Sigmoid colon (tissue), 7 donors: ENCODE data around the gene SGSM2. TPM values are rescaled to one million over a fixed set of nuclear protein-coding genes. Genes with fewer than 3 reads are reported as not detected.
"Not testable (repeated sequence)": the region's sequence is repeated elsewhere in the genome, so short reads cannot be mapped to it uniquely, and the experiment has no call there.

Experiments
- DNase-seq: peaks from one replicate; pipeline ENCODE4 v3.0.0-alpha.2; 2019
- H3K27ac ChIP-seq, 4 donors: fragments of 200-600 bp; sonication (generic); one replicate each; pipeline ENCODE4 v1.5.1; 2016 to 2019; ENCODE audit warnings: mild to moderate bottlenecking in 1 of 4
- H3K27me3 ChIP-seq, 3 donors: fragments of 200-600 bp; sonication (generic); one replicate each; pipeline ENCODE4 v1.5.1; 2019; ENCODE audit warnings: mild to moderate bottlenecking in 1 of 3
- H3K36me3 ChIP-seq, 4 donors: fragments of 200-600 bp; sonication (generic); one replicate each; pipeline ENCODE4 v1.5.1; 2016 to 2019
- H3K4me1 ChIP-seq, 4 donors: fragments of 200-600 bp; sonication (generic); one replicate each; pipeline ENCODE4 v1.5.1; 2017 to 2019
- H3K4me3 ChIP-seq, 4 donors: fragments of 200-600 bp; sonication (generic); one replicate each; pipeline ENCODE4 v1.5.1; 2017 to 2019; ENCODE audit warnings: mild to moderate bottlenecking in 2 of 4, moderate library complexity in 1 of 4
- H3K9me3 ChIP-seq, 4 donors: fragments of 200-600 bp in 3 of 4; sonication (generic) in 3 of 4; one replicate each; pipeline versions ENCODE4 v1.5.1 to v1.6.1; 2013 to 2019
- CTCF ChIP-seq, 4 experiments: fragments of 450-650 bp in 3 of 4; fragments of 200-600 bp in 1 of 4; IDR thresholded peaks; one replicate each; pipeline ENCODE4 v1.5.1; 2016 to 2019; ENCODE audit warnings: antibody characterized with exemption in 4 of 4, mild to moderate bottlenecking in 3 of 4, moderate library complexity in 2 of 4
- EP300 ChIP-seq, 4 donors: sonication (generic); formaldehyde crosslinking; IDR thresholded peaks; one replicate each; pipeline ENCODE4 v1.6.1; 2017; ENCODE audit warnings: antibody characterized with exemption in 4 of 4
- POLR2A ChIP-seq, 2 donors: fragments of 450-650 bp; IDR thresholded peaks; one replicate each; pipeline ENCODE4 v1.6.1; 2016; ENCODE audit warnings: antibody characterized with exemption in 2 of 2, mild to moderate bottlenecking in 2 of 2, moderate library complexity in 2 of 2
- POLR2AphosphoS5 ChIP-seq, 4 donors: sonication (generic); formaldehyde crosslinking; IDR thresholded peaks; one replicate each; pipeline ENCODE4 v1.6.1; 2017; ENCODE audit warnings: antibody characterized with exemption in 4 of 4
- WGBS, 2 donors: extraction: QIAGEN DNeasy Blood & Tissue Kit; methylation state at CpG; one replicate each; pipeline ENCODE4 v1.1.7; 2013; 5-methylcytosine and 5-hydroxymethylcytosine counted together
- intact Hi-C: fragments of 100-400 bp; cut with DNase I; formaldehyde crosslinking; loops from one replicate; pipeline ENCODE4 v1.15.1; 2023
- polyA plus RNA-seq, 3 donors: library from polyadenylated mRNA; stranded (reverse); fragments of 200-250 nt; gene quantifications; one replicate each; pipeline ENCODE4 v1.2.3, GENCODE V29; 2013
- total RNA-seq, 4 donors: library from RNA; depleted of rRNA; stranded (reverse); fragments of >200 nt; gene quantifications; one replicate each; pipeline ENCODE4 v1.1.0, GENCODE V29; 2016
- donor health status: healthy with polysubstance abuse.
- donor health status: Bipolar disorder and iron deficiency.
- donor health status: healthy.

Gene SGSM2
- total and polyA plus RNA-seq, 7 donors = 6.2 to 79.8 (median 43.9) TPM

DNA sequence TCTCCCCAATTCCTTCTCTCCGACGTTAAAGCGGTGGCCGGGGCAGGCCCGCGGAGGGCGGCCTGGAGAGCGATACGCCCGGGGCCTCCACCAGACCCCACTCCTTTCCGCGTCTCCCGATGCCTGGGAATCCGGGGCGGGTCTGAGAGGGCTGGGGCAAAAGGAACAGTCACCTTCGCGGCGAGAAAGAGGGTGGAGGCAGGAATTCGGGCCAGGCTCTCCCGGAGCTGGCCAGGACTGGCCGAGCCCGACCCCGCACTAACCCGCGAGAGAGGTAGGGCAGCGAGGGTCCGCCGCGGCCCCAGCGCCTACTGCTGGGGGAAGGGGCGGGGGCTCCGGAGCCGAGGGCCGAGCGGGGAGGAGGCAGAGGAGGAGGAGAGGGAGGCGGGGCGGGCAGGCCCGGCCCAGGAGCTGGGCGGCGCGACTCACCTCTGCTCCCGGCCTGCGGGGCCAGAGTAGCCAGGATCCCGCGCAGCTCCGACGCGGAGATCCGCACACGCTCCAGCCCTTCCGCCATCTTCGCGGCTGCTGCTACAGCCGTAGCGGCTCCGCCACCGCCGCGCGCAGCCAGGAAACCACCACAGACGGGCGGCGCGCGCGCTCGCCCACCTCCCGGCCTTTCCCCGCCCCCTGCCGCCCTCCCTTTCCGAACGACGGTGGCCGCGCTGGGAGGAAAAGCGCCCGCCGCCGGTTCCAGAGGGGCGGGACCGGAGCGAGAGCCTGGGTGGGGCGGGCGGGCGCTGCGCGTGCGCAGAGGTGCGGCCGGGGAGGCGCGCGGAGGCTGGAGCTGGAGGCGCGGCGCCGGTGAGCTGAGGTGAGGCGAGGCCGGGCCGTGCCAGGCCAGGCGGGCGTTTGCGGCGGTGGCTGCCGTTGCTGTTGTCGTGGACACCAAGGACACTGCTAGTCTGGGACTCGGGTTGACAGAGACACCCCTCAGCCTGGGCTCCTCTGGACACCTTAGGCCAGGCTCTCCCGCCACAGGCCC lies 33.8 kb upstream of the SGSM2 start, which contains the start of the genes SMG6 and SRR:
Gene SMG6, minus strand, starts transcription at position 582 of the 985 bp plus-strand sequence. Its CDS starts 65 bp downstream, at position 517.
Gene SRR, plus strand, starts transcription at position 747 of the 985 bp plus-strand sequence. CDS start 11,611 bp downstream, outside the sequence.
- Histone ChIP-seq H3K4me3 (peak within 1 kb of the TSS; percentile 87 to 93 (median 90)), H3K9me3 (no peaks in the 10 kb centered on the region), H3K4me1 (peaks cover 0 to 24% (median 19%) of the 10 kb centered on the region in 4 donors), H3K36me3 (peaks cover 6 to 23% (median 8%) of the 10 kb centered on the region in 4 donors), H3K27ac (peak within 1 kb of the TSS; percentile 86 to 95 (median 94)), H3K27me3 (no peaks in the 10 kb centered on the region)
- peak; percentile 95 for DNase-seq
- TF ChIP-seq CTCF (IDR thresholded peaks at IDR 0.05) = no peak
- peak; percentile 24 to 90 (median 74) for TF ChIP-seq POLR2AphosphoS5 (IDR thresholded peaks at IDR 0.05)
- peak; percentile 31 to 57 for TF ChIP-seq POLR2A (IDR thresholded peaks at IDR 0.05)
- intact Hi-C loops = loop anchor here (2.0 kb wide), 1 partner anchor 33 kb away; the partner anchor contains the start of genes SGSM2 and TSR1
- WGBS, 2 donors = 0 to 1% methylated on average over 108 of the region's 108 CpGs

DNA sequence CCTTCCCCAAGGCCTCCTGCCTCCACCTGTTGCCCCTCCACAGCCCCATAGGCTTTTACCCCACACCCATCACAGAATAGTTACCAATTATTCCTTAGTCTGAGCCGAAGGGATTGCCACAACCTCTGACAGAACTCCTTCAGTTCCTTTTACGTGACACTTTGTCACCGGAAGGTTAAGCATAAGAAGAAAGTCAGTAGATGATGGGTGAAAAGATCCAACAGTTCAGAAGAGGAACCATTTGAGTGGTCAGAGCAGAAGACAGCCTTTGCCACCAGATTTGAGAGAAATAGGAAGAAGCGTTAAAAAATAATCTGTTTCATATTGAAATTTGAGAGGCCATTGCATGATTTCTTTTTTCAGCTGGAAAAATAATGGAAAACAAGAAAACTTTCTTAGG lies 32.4 kb upstream of the SGSM2 start:
- no peak overlapping the region for H3K4me3 ChIP-seq
- H3K36me3 ChIP-seq = peaks cover 0 to 9% (median 1%) of the 10 kb centered on the region in 4 donors
- H3K27ac ChIP-seq = no peak overlapping the region
- no peak for DNase-seq
- peaks cover 0 to 24% (median 19%) of the 10 kb centered on the region in 4 donors for H3K4me1 ChIP-seq
- WGBS, 2 donors = 91 to 95% methylated on average over 4 of the region's 4 CpGs
- intact Hi-C loops = no loop called here
- H3K9me3 ChIP-seq = no peaks in the 10 kb centered on the region
- TF ChIP-seq POLR2A (IDR thresholded peaks at IDR 0.05) (no peak), POLR2AphosphoS5 (IDR thresholded peaks at IDR 0.05) (no peak), CTCF (IDR thresholded peaks at IDR 0.05) (no peak), EP300 (IDR thresholded peaks at IDR 0.05) (no peak)
- no peaks in the 10 kb centered on the region for H3K27me3 ChIP-seq

DNA sequence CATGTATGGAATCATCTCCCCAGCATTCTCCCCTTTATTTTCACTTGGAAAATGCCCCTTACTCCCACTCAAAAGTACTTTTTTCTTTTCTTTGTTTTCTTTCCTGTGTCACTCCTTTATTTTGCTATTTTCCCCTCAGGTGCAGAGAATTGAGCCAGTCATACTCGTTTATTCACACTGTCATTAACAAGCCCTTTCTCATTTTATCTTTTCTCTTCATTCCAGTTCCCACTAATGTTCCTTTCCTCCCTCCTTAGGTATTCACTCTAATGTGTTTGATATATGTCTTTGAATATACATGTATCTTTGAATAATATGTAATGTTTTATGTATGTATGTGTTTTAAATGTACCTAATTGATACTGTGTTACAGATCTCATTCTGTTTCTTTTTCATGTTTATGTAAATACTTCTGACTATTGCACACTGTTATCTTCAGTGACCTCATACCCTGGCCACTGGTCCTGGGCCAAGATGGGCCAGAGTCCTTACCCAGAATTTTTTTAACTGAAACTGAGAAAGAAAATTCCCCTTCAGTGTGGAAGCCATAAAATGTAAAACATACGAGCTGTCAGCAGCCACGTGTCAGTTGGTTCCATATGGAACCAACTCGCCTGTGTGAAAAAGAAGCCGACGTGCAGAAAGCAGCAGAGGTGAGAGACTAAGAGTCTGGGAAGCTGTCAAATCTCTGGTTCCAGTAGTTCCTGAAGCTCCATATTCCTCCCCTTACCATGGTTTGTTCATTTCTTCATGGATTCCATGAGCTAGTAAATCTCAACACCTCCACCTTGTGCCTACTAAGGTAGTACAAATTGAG lies 27.8 kb upstream of the SGSM2 start:
- H3K27me3 ChIP-seq = no peaks in the 10 kb centered on the region
- H3K9me3 ChIP-seq = no peaks in the 10 kb centered on the region
- 63 to 77% methylated on average over 6 of the region's 6 CpGs for WGBS, 2 donors
- H3K4me1 ChIP-seq = peaks cover 0 to under 1% (median 0%) of the 10 kb centered on the region in 4 donors
- DNase-seq = no peak
- intact Hi-C loops = no loop called here
- H3K4me3 ChIP-seq = no peak overlapping the region
- H3K36me3 ChIP-seq = no peaks in the 10 kb centered on the region
- no peak for TF ChIP-seq POLR2A (IDR thresholded peaks at IDR 0.05)
- TF ChIP-seq POLR2AphosphoS5 (IDR thresholded peaks at IDR 0.05) = no peak
- no peak for TF ChIP-seq CTCF (IDR thresholded peaks at IDR 0.05)
- H3K27ac ChIP-seq = no peak overlapping the region

GRCh38 chr17:2312736-2313135 lies 24.6 kb upstream of the SGSM2 start:
- Histone ChIP-seq H3K9me3 (no peaks in the 10 kb centered on the region), H3K4me1 (no peaks in the 10 kb centered on the region), H3K36me3 (peaks cover 0 to under 1% (median 0%) of the 10 kb centered on the region in 4 donors), H3K4me3 (no peak overlapping the region), H3K27me3 (no peaks in the 10 kb centered on the region), H3K27ac (no peak overlapping the region)
- intact Hi-C loops = no loop called here
- no peak for TF ChIP-seq POLR2A (IDR thresholded peaks at IDR 0.05)
- TF ChIP-seq CTCF (IDR thresholded peaks at IDR 0.05) = no peak
- no peak for TF ChIP-seq POLR2AphosphoS5 (IDR thresholded peaks at IDR 0.05)
- no peak for DNase-seq
- 95 to 97% methylated on average over 5 of the region's 5 CpGs for WGBS, 2 donors

GRCh38 chr17:2316916-2317205 lies 20.4 kb upstream of the SGSM2 start:
- H3K4me1 ChIP-seq, DNase-seq, H3K27me3 ChIP-seq, H3K27ac ChIP-seq, intact Hi-C loops, H3K9me3 ChIP-seq, H3K4me3 ChIP-seq: not testable (repeated sequence)
- H3K36me3 ChIP-seq = peaks cover 0 to 25% (median 3%) of the 10 kb centered on the region in 4 donors
- 86 to 94% methylated on average over 7 of the region's 7 CpGs for WGBS, 2 donors
